HepG2 (cell line): ENCODE results near the gene IFIT2. TPM values are rescaled to one million over a fixed set of nuclear protein-coding genes. Genes with fewer than 3 reads are reported as not detected.
A peak's percentile ranks its signal among the peaks of the same experiment; 100 is the strongest.

Experiments used
- BHLHE40 ChIP-seq: IDR thresholded peaks from 2 replicates; pipeline ENCODE4 v1.6.1; 2011; ENCODE audit warnings: low read length, improper control_type of control experiment
- ELF3 ChIP-seq: IDR thresholded peaks from 2 replicates; pipeline ENCODE4 v1.6.1; 2016; ENCODE audit warnings: missing genetic modification reagents, missing compliant biosample characterization
- JUNB ChIP-seq: sonication (generic); formaldehyde crosslinking; IDR thresholded peaks from 2 replicates; pipeline ENCODE4 v1.8.0; 2022; ENCODE audit warnings: missing genetic modification reagents, mild to moderate bottlenecking, borderline replicate concordance
- JUND ChIP-seq: sonication (generic); formaldehyde crosslinking; IDR thresholded peaks from 2 replicates; pipeline ENCODE4 v1.8.0; 2022; ENCODE audit warnings: mild to moderate bottlenecking, missing genetic modification reagents
- KAT2B ChIP-seq: fragments of 150-350 bp; IDR thresholded peaks from 2 replicates; pipeline ENCODE4 v1.6.1; 2014; ENCODE audit warnings: low read depth, low read length, borderline replicate concordance
- MED1 ChIP-seq: sonication (generic); formaldehyde crosslinking; IDR thresholded peaks from 2 replicates; pipeline ENCODE4 v1.4.0; 2020; ENCODE audit warnings: missing genetic modification reagents
- SALL1 ChIP-seq: sonication (generic); formaldehyde crosslinking; IDR thresholded peaks from 2 replicates; pipeline ENCODE4 v1.8.0; 2022; ENCODE audit warnings: mild to moderate bottlenecking, missing genetic modification reagents
- ZNF792 ChIP-seq: IDR thresholded peaks from 2 replicates; pipeline ENCODE4 v1.6.1; 2016
- polyA plus RNA-seq, 8 experiments: library from polyadenylated mRNA; depleted of rRNA in 3 of 8; stranded (reverse) in 7 of 8; unstranded in 1 of 8; fragments of >200 nt; fragmentation: Illumina TruSeq in 4 of 8; extraction: Trizol in 4 of 8; gene quantifications; 2 replicates each; pipeline versions ENCODE4 v1.2.1 to v1.2.3, GENCODE V29; 2011 to 2016; ENCODE audit warnings: low read depth in 4 of 8, missing spikeins in 1 of 8, mixed read lengths in 1 of 8; ENCODE audit not compliant: insufficient read depth in 1 of 8
- total RNA-seq, 5 experiments: library from RNA; depleted of rRNA; stranded (reverse); fragments of >200 nt; fragmentation: Illumina TruSeq; extraction: Trizol; gene quantifications; 2 replicates each; pipeline ENCODE4 v1.2.3, GENCODE V29; 2016; ENCODE audit warnings: low read depth in 1 of 5
- TF ChIP-seq, protein P1 (sequence below): IDR thresholded peaks from 2 replicates; pipeline ENCODE4 v1.4.0; 2020; ENCODE audit warnings: mild to moderate bottlenecking, missing genetic modification reagents
- TF ChIP-seq, protein P2 (sequence below): sonication (generic); formaldehyde crosslinking; IDR thresholded peaks from 2 replicates; pipeline ENCODE4 v1.5.1; 2020; ENCODE audit warnings: mild to moderate bottlenecking, missing genetic modification reagents, borderline replicate concordance
- TF ChIP-seq, protein P3 (sequence below): IDR thresholded peaks from 2 replicates; pipeline ENCODE4 v1.6.1; 2012; ENCODE audit warnings: inconsistent platforms
- TF ChIP-seq, protein P4 (sequence below): IDR thresholded peaks from 2 replicates; pipeline ENCODE4 v1.6.1; 2016; ENCODE audit warnings: low read depth, missing genetic modification reagents, missing compliant biosample characterization
- TF ChIP-seq, protein P5 (sequence below): IDR thresholded peaks from 2 replicates; pipeline ENCODE4 v1.6.1; 2016; ENCODE audit warnings: control low read depth

Gene IFIT2
- total and polyA plus RNA-seq, 2 of the 13 experiments (the other 11 are each of a cell fraction or from before 2014, with no cell fraction given) = 0.04 to 0.15 TPM

DNA sequence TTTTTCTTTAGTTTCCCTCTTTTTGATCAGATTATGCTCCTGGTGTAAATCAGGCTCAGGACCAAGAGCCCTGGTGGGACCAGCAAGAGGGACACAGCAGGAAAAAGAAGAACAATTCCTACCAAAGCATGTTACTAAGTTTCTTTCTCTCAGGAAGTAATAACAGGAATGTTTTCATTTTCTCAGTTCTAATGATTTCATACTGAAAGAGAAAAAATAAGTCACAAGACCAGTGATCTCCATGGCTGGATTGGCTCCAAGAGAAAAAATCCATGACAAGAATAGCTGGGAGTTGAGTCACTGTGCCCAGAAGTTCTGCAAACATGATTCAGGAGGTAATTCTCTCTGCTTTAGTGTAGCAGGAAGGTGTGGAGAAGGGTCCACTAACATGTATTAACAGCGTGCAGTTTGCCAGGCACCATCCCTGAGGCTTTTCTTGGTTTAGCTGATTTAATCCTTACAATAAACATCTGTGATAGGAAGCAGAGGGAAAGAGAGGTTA, 23.8 kb upstream of the IFIT2 start (continued):
- TF ChIP-seq, protein P1, sequence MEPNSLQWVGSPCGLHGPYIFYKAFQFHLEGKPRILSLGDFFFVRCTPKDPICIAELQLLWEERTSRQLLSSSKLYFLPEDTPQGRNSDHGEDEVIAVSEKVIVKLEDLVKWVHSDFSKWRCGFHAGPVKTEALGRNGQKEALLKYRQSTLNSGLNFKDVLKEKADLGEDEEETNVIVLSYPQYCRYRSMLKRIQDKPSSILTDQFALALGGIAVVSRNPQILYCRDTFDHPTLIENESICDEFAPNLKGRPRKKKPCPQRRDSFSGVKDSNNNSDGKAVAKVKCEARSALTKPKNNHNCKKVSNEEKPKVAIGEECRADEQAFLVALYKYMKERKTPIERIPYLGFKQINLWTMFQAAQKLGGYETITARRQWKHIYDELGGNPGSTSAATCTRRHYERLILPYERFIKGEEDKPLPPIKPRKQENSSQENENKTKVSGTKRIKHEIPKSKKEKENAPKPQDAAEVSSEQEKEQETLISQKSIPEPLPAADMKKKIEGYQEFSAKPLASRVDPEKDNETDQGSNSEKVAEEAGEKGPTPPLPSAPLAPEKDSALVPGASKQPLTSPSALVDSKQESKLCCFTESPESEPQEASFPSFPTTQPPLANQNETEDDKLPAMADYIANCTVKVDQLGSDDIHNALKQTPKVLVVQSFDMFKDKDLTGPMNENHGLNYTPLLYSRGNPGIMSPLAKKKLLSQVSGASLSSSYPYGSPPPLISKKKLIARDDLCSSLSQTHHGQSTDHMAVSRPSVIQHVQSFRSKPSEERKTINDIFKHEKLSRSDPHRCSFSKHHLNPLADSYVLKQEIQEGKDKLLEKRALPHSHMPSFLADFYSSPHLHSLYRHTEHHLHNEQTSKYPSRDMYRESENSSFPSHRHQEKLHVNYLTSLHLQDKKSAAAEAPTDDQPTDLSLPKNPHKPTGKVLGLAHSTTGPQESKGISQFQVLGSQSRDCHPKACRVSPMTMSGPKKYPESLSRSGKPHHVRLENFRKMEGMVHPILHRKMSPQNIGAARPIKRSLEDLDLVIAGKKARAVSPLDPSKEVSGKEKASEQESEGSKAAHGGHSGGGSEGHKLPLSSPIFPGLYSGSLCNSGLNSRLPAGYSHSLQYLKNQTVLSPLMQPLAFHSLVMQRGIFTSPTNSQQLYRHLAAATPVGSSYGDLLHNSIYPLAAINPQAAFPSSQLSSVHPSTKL (CRISPR knock-in tag) = peak; percentile 76
- TF ChIP-seq MED1 (CRISPR knock-in tag) (peak; percentile 48), BHLHE40 (0 out of 2 replicates have a peak, but pooled peaks have one; percentile 18), ZNF792 (CRISPR knock-in tag) (no peak), JUNB (peak; percentile 78; the same call in 1 of the 2 replicates), ELF3 (CRISPR knock-in tag) (peak; percentile 57; the same call in 1 of the 2 replicates), JUND (peak; percentile 54; the same call in 1 of the 2 replicates), KAT2B (no peak), SALL1 (CRISPR knock-in tag) (peak; percentile 33; the same call in 1 of the 2 replicates)
- TF ChIP-seq, protein P2, sequence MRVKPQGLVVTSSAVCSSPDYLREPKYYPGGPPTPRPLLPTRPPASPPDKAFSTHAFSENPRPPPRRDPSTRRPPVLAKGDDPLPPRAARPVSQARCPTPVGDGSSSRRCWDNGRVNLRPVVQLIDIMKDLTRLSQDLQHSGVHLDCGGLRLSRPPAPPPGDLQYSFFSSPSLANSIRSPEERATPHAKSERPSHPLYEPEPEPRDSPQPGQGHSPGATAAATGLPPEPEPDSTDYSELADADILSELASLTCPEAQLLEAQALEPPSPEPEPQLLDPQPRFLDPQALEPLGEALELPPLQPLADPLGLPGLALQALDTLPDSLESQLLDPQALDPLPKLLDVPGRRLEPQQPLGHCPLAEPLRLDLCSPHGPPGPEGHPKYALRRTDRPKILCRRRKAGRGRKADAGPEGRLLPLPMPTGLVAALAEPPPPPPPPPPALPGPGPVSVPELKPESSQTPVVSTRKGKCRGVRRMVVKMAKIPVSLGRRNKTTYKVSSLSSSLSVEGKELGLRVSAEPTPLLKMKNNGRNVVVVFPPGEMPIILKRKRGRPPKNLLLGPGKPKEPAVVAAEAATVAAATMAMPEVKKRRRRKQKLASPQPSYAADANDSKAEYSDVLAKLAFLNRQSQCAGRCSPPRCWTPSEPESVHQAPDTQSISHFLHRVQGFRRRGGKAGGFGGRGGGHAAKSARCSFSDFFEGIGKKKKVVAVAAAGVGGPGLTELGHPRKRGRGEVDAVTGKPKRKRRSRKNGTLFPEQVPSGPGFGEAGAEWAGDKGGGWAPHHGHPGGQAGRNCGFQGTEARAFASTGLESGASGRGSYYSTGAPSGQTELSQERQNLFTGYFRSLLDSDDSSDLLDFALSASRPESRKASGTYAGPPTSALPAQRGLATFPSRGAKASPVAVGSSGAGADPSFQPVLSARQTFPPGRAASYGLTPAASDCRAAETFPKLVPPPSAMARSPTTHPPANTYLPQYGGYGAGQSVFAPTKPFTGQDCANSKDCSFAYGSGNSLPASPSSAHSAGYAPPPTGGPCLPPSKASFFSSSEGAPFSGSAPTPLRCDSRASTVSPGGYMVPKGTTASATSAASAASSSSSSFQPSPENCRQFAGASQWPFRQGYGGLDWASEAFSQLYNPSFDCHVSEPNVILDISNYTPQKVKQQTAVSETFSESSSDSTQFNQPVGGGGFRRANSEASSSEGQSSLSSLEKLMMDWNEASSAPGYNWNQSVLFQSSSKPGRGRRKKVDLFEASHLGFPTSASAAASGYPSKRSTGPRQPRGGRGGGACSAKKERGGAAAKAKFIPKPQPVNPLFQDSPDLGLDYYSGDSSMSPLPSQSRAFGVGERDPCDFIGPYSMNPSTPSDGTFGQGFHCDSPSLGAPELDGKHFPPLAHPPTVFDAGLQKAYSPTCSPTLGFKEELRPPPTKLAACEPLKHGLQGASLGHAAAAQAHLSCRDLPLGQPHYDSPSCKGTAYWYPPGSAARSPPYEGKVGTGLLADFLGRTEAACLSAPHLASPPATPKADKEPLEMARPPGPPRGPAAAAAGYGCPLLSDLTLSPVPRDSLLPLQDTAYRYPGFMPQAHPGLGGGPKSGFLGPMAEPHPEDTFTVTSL (CRISPR knock-in tag) = peak; percentile 66; the same call in 1 of the 2 replicates
- TF ChIP-seq, protein P3, sequence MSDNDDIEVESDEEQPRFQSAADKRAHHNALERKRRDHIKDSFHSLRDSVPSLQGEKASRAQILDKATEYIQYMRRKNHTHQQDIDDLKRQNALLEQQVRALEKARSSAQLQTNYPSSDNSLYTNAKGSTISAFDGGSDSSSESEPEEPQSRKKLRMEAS = peak; percentile 30; the same call in 1 of the 2 replicates
- TF ChIP-seq, protein P4, sequence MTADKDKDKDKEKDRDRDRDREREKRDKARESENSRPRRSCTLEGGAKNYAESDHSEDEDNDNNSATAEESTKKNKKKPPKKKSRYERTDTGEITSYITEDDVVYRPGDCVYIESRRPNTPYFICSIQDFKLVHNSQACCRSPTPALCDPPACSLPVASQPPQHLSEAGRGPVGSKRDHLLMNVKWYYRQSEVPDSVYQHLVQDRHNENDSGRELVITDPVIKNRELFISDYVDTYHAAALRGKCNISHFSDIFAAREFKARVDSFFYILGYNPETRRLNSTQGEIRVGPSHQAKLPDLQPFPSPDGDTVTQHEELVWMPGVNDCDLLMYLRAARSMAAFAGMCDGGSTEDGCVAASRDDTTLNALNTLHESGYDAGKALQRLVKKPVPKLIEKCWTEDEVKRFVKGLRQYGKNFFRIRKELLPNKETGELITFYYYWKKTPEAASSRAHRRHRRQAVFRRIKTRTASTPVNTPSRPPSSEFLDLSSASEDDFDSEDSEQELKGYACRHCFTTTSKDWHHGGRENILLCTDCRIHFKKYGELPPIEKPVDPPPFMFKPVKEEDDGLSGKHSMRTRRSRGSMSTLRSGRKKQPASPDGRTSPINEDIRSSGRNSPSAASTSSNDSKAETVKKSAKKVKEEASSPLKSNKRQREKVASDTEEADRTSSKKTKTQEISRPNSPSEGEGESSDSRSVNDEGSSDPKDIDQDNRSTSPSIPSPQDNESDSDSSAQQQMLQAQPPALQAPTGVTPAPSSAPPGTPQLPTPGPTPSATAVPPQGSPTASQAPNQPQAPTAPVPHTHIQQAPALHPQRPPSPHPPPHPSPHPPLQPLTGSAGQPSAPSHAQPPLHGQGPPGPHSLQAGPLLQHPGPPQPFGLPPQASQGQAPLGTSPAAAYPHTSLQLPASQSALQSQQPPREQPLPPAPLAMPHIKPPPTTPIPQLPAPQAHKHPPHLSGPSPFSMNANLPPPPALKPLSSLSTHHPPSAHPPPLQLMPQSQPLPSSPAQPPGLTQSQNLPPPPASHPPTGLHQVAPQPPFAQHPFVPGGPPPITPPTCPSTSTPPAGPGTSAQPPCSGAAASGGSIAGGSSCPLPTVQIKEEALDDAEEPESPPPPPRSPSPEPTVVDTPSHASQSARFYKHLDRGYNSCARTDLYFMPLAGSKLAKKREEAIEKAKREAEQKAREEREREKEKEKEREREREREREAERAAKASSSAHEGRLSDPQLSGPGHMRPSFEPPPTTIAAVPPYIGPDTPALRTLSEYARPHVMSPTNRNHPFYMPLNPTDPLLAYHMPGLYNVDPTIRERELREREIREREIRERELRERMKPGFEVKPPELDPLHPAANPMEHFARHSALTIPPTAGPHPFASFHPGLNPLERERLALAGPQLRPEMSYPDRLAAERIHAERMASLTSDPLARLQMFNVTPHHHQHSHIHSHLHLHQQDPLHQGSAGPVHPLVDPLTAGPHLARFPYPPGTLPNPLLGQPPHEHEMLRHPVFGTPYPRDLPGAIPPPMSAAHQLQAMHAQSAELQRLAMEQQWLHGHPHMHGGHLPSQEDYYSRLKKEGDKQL (CRISPR knock-in tag) = 0 out of 2 replicates have a peak, but pooled peaks have one; percentile 28
- TF ChIP-seq, protein P5, sequence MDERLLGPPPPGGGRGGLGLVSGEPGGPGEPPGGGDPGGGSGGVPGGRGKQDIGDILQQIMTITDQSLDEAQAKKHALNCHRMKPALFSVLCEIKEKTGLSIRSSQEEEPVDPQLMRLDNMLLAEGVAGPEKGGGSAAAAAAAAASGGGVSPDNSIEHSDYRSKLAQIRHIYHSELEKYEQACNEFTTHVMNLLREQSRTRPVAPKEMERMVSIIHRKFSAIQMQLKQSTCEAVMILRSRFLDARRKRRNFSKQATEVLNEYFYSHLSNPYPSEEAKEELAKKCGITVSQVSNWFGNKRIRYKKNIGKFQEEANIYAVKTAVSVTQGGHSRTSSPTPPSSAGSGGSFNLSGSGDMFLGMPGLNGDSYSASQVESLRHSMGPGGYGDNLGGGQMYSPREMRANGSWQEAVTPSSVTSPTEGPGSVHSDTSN = no peak
